Jurkat, Clone E6-1 (cell line): ENCODE results near the gene ITGAD.
A peak's percentile ranks its signal among the peaks of the same experiment; 100 is the strongest.

Experiments used
- DNase-seq: peaks from one replicate; pipeline ENCODE4 v3.0.0-alpha.2; 2011; ENCODE audit warnings: low read depth, low spot score
- H3K4me3 ChIP-seq: 2 replicates; pipeline ENCODE4 v1.5.1; 2011; ENCODE audit warnings: mild to moderate bottlenecking, low read length, control low read depth, moderate library complexity

Gene ITGAD

GRCh38 chr16:31452631-31453106 is 59.5 kb downstream of the ITGAD start:
- no peak for DNase-seq
- H3K4me3 ChIP-seq, result no peak overlapping the region

GRCh38 chr16:31453255-31454204 is 60.4 kb downstream of the ITGAD start:
- no peak for DNase-seq
- no peak overlapping the region for H3K4me3 ChIP-seq

- H3K4me3 ChIP-seq, result no peak overlapping the region
- DNase-seq, result no peak
Measured at GRCh38 chr16:31455601-31456314, 62.6 kb downstream of the ITGAD start.

GRCh38 chr16:31456988-31457360 is 63.8 kb downstream of the ITGAD start:
- H3K4me3 ChIP-seq, result no peak overlapping the region
- DNase-seq, result no peak

- peak overlapping the region; percentile 93 for H3K4me3 ChIP-seq
- DNase-seq, result peak; percentile 69
Measured at GRCh38 chr16:31458073-31458843, 65.1 kb downstream of the ITGAD start.

GRCh38 chr16:31458844-31459686 is 65.9 kb downstream of the ITGAD start, which contains the start of gene ARMC5:
ARMC5 (plus strand) TSS chr16:31459501; CDS start chr16:31459525, 24 bp downstream.
- H3K4me3 ChIP-seq, result peak within 1 kb of the TSS; percentile 93
- DNase-seq, result peak; percentile 98

GRCh38 chr16:31459687-31460581 is 66.8 kb downstream of the ITGAD start:
- DNase-seq, result peak; percentile 98
- H3K4me3 ChIP-seq, result peak overlapping the region; percentile 93

- H3K4me3 ChIP-seq, result peak overlapping the region; percentile 61
- peak; percentile 70 for DNase-seq
Measured at GRCh38 chr16:31460582-31461002, 67.5 kb downstream of the ITGAD start.

- no peak overlapping the region for H3K4me3 ChIP-seq
- DNase-seq, result no peak
Measured at GRCh38 chr16:31461201-31461920, 68.2 kb downstream of the ITGAD start.

GRCh38 chr16:31461921-31462804 is 69.0 kb downstream of the ITGAD start:
- DNase-seq, result no peak
- no peak overlapping the region for H3K4me3 ChIP-seq

- no peak for DNase-seq
- no peak overlapping the region for H3K4me3 ChIP-seq
Measured at GRCh38 chr16:31464348-31464769, 71.2 kb downstream of the ITGAD start.

GRCh38 chr16:31464781-31465260 is 71.7 kb downstream of the ITGAD start:
- no peak for DNase-seq
- H3K4me3 ChIP-seq, result no peak overlapping the region

GRCh38 chr16:31465788-31466370 is 72.7 kb downstream of the ITGAD start:
- no peak overlapping the region for H3K4me3 ChIP-seq

GRCh38 chr16:31466381-31466841 is 73.3 kb downstream of the ITGAD start:
- no peak overlapping the region for H3K4me3 ChIP-seq
- no peak for DNase-seq

More at GRCh38 chr16:31465788-31466370, 72.7 kb downstream of the ITGAD start:
- no peak for DNase-seq

GRCh38 chr16:31467151-31467773 is 74.1 kb downstream of the ITGAD start:
- H3K4me3 ChIP-seq, result no peak overlapping the region

More at GRCh38 chr16:31467151-31467773, 74.1 kb downstream of the ITGAD start:
- DNase-seq, result no peak
